ENCODE results near the gene WNT7A. TPM values are rescaled to one million over a fixed set of nuclear protein-coding genes. Genes with fewer than 3 reads are reported as not detected.
A peak's percentile ranks its signal among the peaks of the same experiment; 100 is the strongest.

Gene WNT7A
- total RNA-seq, 1 donor from 2014 or later, result 10.3 TPM

- DNase-seq (ENCODE audit: low read depth), result peak; percentile 10
- TF ChIP-seq, protein P1, sequence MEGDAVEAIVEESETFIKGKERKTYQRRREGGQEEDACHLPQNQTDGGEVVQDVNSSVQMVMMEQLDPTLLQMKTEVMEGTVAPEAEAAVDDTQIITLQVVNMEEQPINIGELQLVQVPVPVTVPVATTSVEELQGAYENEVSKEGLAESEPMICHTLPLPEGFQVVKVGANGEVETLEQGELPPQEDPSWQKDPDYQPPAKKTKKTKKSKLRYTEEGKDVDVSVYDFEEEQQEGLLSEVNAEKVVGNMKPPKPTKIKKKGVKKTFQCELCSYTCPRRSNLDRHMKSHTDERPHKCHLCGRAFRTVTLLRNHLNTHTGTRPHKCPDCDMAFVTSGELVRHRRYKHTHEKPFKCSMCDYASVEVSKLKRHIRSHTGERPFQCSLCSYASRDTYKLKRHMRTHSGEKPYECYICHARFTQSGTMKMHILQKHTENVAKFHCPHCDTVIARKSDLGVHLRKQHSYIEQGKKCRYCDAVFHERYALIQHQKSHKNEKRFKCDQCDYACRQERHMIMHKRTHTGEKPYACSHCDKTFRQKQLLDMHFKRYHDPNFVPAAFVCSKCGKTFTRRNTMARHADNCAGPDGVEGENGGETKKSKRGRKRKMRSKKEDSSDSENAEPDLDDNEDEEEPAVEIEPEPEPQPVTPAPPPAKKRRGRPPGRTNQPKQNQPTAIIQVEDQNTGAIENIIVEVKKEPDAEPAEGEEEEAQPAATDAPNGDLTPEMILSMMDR (conservative IDR thresholded peaks at IDR 0.05; ENCODE audit: low read depth, low read length), result peak; percentile 92
- H3K4me3 ChIP-seq (ENCODE audit: low read depth, low read length), result peak overlapping the region; percentile 62
Observed at GRCh38 chr3:13896473-13897154, 16.7 kb upstream of the WNT7A start.

DNA sequence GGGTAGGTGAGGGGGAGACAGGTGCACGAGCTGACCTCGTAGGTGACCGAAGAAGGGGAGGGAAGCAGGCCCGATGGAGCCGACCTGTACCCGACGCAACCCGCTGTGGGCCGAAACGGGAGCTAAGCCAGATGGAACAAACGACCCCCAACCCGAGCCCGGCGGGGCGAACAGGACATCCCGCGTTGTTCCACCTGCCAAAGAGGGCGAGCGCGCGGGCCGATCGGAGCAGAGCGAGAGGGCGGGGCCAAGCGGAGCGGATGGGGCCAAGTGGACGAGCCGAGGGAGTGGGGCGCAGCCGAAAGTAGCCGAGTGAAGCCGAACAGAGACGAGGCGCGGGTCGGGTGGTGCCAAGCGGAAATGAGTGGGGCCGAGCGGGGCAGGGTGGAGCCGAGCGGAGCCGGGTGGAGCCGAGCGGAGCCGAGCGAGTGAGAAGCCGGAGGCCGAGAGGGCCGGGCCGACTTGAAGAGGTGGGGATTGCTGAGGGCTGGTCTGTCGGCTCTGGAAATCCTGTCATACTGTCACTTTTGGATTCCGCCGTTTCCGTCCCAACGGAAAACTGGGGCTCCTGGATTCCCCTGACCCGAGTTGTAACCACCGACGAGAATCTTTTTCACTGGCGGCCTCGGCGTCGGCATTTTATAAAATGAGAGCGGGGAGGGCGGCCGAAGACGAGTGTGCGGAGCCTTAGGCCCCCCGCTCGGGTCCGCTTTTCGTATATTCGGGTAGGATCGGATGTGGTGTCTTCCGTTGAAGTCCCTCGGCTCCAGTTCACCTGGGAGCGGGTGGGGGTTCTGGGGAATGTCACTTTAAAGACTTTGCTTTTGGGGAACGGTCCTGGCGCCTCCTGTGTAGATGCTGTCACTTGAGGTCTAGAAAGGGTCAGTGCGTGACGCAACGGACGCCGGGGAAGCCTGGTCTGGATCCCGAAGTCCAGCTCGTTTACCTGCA, 15.6 kb upstream of the WNT7A start:
- TF ChIP-seq, protein P1 (conservative IDR thresholded peaks at IDR 0.05; ENCODE audit: low read depth, low read length), result no peak
- DNase-seq (ENCODE audit: low read depth), result peak; percentile 13
- peak overlapping the region; percentile 62 for H3K4me3 ChIP-seq (ENCODE audit: low read depth, low read length)

DNA sequence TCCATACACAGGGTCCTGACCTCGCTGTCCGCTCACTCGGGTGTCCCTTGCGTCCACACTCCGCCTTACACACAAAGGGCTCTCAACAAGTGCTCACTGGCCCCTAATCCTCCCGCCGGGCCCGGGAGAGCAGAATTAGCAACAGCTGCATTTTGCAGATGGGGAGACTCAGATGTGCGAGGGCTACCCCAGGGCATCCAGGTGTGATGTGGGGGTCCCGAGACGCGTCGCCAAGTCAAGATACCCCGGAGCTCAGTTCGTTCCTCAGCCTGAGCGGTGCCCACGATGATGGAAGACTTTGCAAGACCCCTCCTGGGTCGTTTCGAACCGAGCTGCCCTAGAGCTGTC, 14.9 kb upstream of the WNT7A start:
- TF ChIP-seq, protein P1 (conservative IDR thresholded peaks at IDR 0.05; ENCODE audit: low read depth, low read length), result no peak
- no peak for DNase-seq (ENCODE audit: low read depth)
- peak overlapping the region; percentile 62 for H3K4me3 ChIP-seq (ENCODE audit: low read depth, low read length)

GRCh38 chr3:13894096-13894806, 14.4 kb upstream of the WNT7A start:
- DNase-seq (ENCODE audit: low read depth), result no peak
- H3K4me3 ChIP-seq (ENCODE audit: low read depth, low read length), result no peak overlapping the region
- TF ChIP-seq, protein P1 (conservative IDR thresholded peaks at IDR 0.05; ENCODE audit: low read depth, low read length), result no peak

DNA sequence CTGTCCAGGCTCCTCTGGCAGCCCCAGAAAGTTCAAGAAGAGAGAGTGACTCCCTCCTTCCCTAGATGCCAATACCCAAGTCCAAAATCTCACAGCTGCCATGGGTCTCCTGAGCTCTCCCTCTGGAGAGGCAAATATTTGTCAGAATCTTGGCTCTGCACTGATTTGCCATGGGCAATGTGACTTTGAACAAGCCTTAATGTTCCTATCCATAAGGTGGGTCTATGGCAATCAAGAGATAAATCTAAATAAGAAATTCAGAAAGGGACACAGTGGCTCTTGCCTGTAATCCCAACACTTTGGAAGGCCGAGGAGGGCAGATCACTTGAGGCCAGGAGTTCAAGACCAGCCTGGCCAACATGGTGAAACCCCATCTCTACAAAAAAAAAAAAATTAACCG, 12.4 kb upstream of the WNT7A start:
- DNase-seq (ENCODE audit: low read depth), result no peak
- no peak overlapping the region for H3K4me3 ChIP-seq (ENCODE audit: low read depth, low read length)
- TF ChIP-seq, protein P1 (conservative IDR thresholded peaks at IDR 0.05; ENCODE audit: low read depth, low read length), result no peak

DNA sequence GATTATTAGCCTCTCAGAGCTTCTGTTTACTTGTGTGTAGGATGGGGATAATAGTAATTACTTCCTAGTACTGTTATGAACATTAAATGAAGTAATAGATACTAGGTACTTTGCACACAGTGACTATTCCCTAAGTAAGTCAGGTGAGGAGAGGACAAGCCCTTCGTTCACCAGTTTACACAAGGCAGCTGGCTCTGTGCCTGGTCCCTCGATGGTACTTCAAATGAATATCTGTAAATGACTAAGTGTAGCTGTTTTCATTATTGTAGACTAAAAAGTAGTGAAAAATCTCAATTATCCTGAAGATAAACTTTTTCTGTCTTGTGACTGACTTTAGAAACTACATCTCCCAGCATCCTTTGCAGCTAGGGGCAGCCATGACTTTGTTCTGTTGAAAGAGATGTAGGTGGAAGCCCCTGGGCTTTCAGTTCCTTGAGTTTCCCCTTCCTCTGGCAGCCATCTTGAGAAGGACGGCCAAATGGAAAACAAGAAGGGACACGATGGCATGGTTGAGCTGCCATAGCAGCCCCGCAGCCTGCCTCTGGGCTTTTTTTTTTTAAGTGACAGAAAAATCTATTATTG, 11.7 kb upstream of the WNT7A start:
- no peak overlapping the region for H3K4me3 ChIP-seq (ENCODE audit: low read depth, low read length)
- DNase-seq (ENCODE audit: low read depth), result no peak

More for the DNA sequence above, 11.7 kb upstream of the WNT7A start:
- TF ChIP-seq, protein P1 (conservative IDR thresholded peaks at IDR 0.05; ENCODE audit: low read depth, low read length), result no peak

All from epithelial cell of proximal tubule (primary cell).